HG03097 (cell line): ENCODE results near the gene ANGPTL7.
"Not testable (repeated sequence)": the region's sequence is repeated elsewhere in the genome, so short reads cannot be mapped to it uniquely, and the experiment has no call there.

Experiments used
- ATAC-seq: cut with Tn5 transposase; IDR thresholded peaks from one replicate; pipeline ENCODE4 v1.9.1; 2021; ENCODE audit not compliant: unreplicated experiment, low FRiP score

Gene ANGPTL7, protein sequence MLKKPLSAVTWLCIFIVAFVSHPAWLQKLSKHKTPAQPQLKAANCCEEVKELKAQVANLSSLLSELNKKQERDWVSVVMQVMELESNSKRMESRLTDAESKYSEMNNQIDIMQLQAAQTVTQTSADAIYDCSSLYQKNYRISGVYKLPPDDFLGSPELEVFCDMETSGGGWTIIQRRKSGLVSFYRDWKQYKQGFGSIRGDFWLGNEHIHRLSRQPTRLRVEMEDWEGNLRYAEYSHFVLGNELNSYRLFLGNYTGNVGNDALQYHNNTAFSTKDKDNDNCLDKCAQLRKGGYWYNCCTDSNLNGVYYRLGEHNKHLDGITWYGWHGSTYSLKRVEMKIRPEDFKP

GRCh38 chr1:11188858-11189451, at the start of gene ANGPTL7:
Gene ANGPTL7, plus strand, starts transcription at chr1:11189355. Its CDS starts 225 bp downstream, at chr1:11189580.
- no peak for ATAC-seq

- no peak for ATAC-seq
These were observed 46.4 kb upstream of the ANGPTL7 start for GRCh38 chr1:11142618-11143391.

DNA sequence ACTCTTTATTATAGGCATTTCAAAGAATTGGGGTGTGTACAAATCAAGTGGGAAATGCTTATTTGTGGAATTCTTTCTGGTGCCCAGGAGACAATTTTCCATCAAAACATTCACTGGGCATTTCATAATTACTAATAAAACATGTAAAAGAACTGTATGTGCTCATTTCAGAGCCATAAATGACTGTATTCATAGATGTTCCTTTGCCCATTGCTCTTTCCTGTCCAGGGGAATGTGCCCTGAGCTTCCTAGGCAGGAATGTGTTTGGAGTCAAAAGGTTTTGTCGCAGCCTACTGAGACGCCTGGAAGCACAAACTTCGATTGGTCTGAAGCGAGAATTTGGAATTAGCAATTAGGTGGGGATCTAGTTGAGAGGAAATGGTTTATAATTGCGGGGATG, 45.8 kb upstream of the ANGPTL7 start:
- ATAC-seq, result no peak

GRCh38 chr1:11143907-11144306, 45.2 kb upstream of the ANGPTL7 start:
- no peak for ATAC-seq

DNA sequence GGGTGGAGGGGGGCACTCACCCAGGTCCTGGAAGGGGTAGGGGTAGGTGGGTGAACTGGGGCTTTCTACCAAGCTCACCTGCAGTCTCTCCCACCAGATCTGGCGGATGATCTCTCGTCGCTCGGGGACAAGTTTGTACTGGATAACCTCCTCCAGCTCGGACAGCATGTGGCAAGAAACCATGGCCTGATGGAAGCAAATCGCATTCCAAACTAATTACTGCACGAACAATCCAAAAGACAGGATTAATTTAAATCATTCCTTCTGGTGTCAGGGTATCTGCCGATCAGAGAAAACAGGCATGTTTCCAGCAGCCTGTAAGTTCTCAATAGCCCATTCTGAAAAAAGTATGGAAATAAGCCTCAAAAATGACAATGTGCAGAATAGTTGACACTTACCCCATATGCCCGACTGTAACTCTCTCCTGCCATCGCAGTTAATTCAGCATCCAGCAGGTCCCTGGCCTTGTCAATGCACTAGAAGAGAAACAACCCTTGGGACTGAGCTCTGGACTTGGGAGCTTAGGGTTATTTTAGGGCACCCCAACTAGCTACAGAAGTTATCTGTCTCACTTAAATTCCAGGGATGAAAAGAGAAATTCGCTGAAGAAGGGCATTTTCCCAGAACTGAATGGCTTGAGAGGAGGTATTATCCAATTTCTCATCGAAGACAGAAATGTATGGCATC, 44.4 kb upstream of the ANGPTL7 start:
- ATAC-seq, result no peak

- no peak for ATAC-seq
These were observed 43.4 kb upstream of the ANGPTL7 start for GRCh38 chr1:11145741-11146140.

DNA sequence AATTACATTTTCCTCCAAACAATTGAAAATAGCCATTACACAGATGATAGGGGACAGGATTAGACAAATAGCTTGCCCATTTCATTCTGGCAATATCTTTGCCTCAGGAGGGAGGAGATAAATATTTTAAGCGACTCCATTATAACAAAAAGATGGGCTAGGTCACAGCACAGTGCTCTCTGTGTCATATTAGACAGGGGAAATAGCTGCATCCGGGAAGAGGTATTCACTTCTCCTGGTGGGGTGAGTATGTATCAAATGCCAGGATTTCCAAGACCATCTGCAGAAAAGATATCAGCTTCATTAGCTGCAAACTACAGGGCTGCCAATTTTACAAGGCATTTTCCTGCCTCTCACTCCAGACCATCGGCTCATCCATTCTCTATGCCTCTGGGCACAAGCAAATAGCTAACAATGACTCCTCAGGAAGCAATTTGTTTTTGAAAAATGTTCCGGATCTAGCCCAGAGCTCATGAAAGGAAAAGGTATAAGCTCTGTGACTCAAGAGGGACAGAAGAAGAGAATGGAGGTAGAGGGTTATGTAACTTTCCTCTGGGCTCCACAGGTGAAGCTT, 41.9 kb upstream of the ANGPTL7 start:
- no peak for ATAC-seq

DNA sequence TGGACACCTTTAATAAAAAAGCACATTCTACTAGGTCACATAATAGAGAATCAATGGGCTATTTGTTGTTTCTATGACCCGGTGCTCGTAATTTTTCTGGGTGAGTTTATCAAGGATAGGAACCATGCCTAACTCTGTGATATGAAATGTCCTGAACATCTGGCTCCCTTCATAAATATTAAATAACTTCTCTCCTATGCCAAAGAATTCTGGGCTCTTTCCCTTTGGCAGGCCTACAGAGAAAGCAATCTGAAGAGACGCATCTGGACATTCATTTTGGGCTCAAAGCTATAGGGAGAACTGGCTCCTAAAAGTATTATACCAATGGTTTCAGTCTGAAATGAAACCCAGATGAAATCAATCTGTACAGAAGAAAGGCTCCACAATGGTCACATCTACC, 38.8 kb upstream of the ANGPTL7 start:
- ATAC-seq, result no peak

GRCh38 chr1:11151114-11151513, 38.0 kb upstream of the ANGPTL7 start:
- ATAC-seq, result no peak

DNA sequence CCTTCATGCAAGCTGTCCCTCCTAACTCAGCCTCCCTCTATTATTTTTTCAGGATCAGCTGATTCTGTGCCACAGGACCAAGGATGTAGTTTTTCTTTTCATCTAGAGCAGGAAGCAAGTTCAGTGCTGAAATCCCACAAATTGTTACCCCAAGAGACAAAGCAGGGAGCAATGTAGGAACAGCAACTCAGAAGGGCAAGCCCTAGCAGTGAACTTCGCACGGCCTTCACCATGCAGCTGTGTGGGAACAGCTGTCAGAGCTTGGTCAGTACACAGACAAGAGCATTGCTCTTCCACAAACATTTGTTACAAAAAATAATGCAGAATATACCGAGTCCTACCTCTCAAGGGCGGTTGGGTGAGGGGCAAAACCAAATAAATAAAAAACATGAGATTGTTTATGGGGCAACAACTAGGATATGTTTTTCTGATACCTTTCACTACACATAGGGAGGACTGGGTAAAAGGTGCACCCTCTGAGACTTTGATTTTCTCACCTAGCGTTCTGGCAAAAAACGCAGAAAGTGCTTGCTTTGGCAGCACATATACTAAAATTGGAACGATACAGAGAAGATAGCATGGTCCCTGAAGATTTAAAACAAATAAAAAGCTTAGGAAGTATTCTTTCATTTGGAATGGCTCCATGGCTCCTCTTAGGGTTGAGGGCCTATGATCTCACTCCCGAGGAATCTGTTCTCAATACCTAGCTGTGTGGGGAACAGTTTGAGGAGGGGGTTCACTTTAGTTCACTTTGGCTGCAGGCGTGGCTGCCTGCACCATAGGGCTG, 37.1 kb upstream of the ANGPTL7 start:
- ATAC-seq, result no peak

DNA sequence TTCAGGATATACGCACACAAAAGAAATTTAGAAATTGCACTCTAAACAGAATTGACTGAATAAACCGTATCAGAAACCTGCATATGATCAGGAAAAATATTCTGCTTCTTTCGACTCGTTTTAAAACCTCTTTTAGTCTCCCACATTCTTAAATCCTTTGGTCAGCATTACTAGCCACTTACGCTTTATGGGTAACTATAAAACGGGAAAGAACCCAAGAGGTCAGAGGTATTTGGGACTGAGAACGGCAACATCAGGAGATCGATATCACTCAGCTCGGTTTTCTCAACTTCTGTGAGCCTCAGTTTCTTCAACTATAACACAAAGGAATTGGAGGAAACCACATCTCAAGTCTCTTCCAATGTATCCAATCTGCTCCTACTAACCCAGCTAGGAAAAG, 36.4 kb upstream of the ANGPTL7 start:
- no peak for ATAC-seq

DNA sequence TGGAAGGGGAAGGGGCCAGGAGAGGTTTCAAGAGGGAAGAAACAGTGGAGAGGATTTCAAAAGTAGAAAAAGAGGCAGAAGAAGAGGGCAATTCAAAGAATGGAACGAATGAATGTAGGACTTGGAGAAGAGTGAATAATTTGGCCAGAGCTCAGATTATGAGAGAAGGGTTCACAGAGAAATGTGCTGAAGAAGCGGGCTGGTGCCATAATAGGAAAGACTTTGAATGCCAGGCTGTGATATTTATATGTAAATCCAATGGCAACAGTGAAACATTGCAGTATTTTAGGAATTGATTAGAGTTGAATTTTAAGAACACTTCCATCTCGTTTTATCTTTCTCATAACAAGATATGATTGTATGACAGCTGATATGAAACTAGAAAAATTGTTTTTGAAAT, 36.0 kb upstream of the ANGPTL7 start:
- no peak for ATAC-seq

DNA sequence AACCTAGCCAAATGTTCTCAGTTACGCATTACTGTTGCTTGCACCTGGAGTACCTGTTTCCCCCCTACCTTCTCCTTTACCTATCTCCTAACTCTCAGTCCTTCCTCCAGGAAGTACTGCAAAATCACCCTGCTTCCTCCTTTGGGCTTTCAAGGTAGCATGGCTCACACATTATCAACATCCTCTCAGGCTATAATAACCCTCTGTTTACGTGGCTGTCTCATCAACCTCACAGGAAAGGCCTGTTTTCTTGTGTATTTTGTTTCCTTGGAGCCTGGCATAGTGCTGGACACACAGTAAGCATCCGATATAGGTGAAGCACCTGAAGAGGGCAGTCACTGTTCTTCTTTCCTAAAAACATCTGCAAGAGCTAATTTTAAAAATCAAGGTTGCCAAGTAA, 32.7 kb upstream of the ANGPTL7 start:
- ATAC-seq, result no peak

GRCh38 chr1:11156963-11157362, 32.2 kb upstream of the ANGPTL7 start:
- no peak for ATAC-seq

- no peak for ATAC-seq
These were observed 31.8 kb upstream of the ANGPTL7 start for GRCh38 chr1:11157394-11157793.

GRCh38 chr1:11157867-11158266, 31.3 kb upstream of the ANGPTL7 start:
- no peak for ATAC-seq

DNA sequence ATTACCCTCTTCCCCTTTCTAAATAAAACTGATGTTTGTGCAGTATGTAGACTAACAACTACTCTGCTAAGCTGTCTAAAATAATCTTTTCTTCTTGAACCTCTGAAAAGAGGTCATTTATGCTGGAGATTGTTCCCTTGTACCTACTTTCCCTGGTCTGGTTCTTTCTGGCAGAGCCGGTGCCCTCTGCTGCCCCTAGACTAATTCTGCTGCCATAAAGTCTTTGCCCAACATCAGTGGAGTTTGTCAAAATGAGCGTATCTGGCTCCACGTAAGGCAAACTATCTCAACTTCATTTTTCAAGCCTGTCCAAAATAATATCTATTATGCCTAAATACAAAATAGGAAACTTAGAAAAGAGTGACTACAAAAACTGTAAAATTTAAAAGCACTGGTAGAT, 30.9 kb upstream of the ANGPTL7 start:
- no peak for ATAC-seq

GRCh38 chr1:11158720-11159321, 30.3 kb upstream of the ANGPTL7 start:
- no peak for ATAC-seq

DNA sequence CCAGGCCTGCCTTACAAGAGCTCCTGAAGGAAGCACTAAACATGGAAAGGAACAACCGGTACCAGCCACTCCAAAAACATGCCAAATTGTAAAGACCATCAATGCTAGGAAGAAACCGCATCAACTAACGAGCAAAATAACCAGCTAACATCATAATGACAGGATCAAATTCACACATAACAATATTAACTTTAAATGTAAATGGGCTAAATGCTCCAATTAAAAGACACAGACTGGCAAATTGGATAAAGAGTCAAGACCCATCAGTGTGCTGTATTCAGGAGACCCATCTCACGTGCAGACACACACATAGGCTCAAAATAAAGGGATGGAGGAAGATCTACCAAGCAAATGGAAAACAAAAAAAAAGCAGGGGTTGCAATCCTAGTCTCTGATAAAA, 26.4 kb upstream of the ANGPTL7 start:
- not testable (repeated sequence) for ATAC-seq

DNA sequence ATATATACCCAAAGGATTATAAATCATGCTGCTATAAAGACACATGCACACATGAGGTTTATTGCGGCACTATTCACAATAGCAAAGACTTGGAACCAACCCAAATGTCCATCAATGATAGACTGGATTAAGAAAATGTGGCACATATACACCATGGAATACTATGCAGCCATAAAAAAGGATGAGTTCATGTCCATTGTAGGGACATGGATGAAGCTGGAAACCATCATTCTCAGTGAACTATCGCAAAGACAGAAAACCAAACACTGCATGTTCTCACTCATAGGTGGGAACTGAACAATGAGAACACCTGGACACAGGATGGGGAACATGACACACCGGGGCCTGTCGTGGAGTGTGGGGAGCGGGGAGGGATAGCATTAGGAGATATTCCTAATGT, 22.4 kb upstream of the ANGPTL7 start:
- not testable (repeated sequence) for ATAC-seq
